Effector memory CD4-positive, alpha-beta T cell (primary cell): Measurements from ENCODE around the gene PSMA7.
"Not testable (repeated sequence)": the region's sequence is repeated elsewhere in the genome, so short reads cannot be mapped to it uniquely, and the experiment has no call there.

ENCODE experiments used
- DNase-seq, 3 donors: peaks; one replicate each; pipeline ENCODE4 v3.0.0-alpha.2; 2020
- H3K27ac ChIP-seq: 2 replicates; pipeline ENCODE4 v1.7.0; 2013; ENCODE audit warnings: mild to moderate bottlenecking, low read length, moderate library complexity; ENCODE audit not compliant: insufficient read depth, poor library complexity, severe bottlenecking
- H3K27me3 ChIP-seq: replicated peaks from 2 replicates; pipeline ENCODE4 v1.7.0; 2013; ENCODE audit warnings: mild to moderate bottlenecking, low read length; ENCODE audit not compliant: insufficient read depth, control insufficient read depth, poor library complexity, severe bottlenecking
- H3K36me3 ChIP-seq: 2 replicates; pipeline ENCODE4 v1.7.0; 2013; ENCODE audit warnings: mild to moderate bottlenecking, low read length, moderate library complexity; ENCODE audit not compliant: control insufficient read depth, insufficient read depth
- H3K4me1 ChIP-seq: 2 replicates; pipeline ENCODE4 v1.7.0; 2013; ENCODE audit warnings: low read length, mild to moderate bottlenecking; ENCODE audit not compliant: control insufficient read depth, insufficient read depth, poor library complexity, severe bottlenecking
- H3K4me3 ChIP-seq: 2 replicates; pipeline ENCODE4 v1.7.0; 2013; ENCODE audit warnings: low read length, low read depth, mild to moderate bottlenecking; ENCODE audit not compliant: insufficient read depth, poor library complexity, severe bottlenecking
- H3K9me3 ChIP-seq: 2 replicates; pipeline ENCODE4 v1.7.0; 2013; ENCODE audit warnings: mild to moderate bottlenecking, low read length, moderate library complexity; ENCODE audit not compliant: control insufficient read depth

Gene PSMA7

GRCh38 chr20:62156254-62156556 is 13.0 kb upstream of the PSMA7 start:
- no peak for DNase-seq
- Histone ChIP-seq H3K4me3 (no peak overlapping the region), H3K36me3 (peaks cover 9% of the 10 kb centered on the region), H3K4me1 (peaks cover 7% of the 10 kb centered on the region), H3K27ac (no peak overlapping the region), H3K9me3 (no peaks in the 10 kb centered on the region), H3K27me3 (no peaks in the 10 kb centered on the region)

DNA sequence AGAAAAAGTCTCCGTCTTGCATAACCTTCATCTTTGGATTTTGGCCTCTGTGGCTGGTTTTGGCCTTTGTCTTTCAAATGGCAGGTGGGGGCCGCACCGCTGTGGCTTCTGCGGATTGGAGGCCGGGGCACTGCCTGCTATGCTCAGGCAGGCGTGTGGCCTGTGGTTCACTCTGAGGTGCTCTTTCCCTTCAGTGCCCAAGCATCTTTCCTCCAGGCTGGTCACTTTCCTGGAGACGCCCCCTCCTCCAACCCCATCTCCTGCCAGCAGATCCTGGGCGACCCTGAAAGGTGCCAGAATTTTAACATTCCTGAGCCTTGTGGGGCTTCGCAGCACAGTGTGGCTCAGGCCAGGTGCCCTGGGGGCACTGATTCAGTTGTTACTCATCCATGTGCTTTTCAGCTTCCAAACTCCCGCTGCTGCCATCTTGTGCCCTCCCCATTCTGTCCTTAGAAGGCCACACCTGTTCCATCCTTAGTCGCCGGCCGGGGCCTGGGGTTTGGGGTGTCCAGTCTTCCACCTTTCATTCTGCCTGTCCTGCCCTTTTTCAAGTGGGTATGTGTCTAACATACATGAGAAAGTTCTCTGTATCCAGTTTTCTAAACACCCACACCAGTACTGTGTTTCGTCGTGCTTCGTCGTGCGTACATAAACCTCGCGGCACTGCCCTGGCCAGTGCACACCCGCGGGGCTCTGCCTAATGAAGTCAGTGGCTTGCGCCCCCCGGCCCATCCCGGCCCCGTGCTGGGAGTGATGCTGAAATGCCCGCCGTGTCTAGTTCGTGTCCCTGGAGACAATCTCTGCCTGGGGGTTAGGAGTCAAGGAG is 12.4 kb upstream of the PSMA7 start:
- Histone ChIP-seq H3K36me3 (peaks cover 6% of the 10 kb centered on the region), H3K4me3 (no peak overlapping the region)

GRCh38 chr20:62151835-62152364 is 8.7 kb upstream of the PSMA7 start:
- peaks cover 4% of the 10 kb centered on the region for H3K4me1 ChIP-seq
- no peak overlapping the region for H3K27ac ChIP-seq
- no peaks in the 10 kb centered on the region for H3K9me3 ChIP-seq

More for the DNA sequence above, 12.4 kb upstream of the PSMA7 start:
- Histone ChIP-seq H3K27ac (no peak overlapping the region), H3K4me1 (peaks cover 7% of the 10 kb centered on the region), H3K27me3 (no peaks in the 10 kb centered on the region), H3K9me3 (no peaks in the 10 kb centered on the region)
- no peak for DNase-seq

DNA sequence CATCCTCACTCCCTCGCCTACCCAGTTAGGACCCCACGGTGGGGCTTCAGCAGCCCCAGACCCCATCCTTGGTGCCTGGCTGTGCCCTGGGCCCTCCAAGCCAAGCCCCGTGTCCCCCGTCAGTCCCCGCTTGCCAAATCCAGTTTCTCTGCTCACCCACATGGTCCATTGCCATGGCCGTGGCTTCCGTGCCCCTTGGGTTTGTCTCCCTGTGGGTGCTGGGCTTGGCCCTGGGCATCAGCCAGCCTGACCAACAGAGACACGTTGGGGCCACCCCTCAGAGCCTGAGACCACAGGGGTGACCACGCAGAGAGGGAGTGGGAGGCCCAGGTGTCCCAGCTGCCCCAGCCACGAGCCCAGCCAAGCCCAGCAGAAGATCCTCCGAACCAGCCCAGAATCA is 8.0 kb upstream of the PSMA7 start:
- Histone ChIP-seq H3K9me3 (no peaks in the 10 kb centered on the region), H3K27me3 (no peaks in the 10 kb centered on the region), H3K4me3 (no peak overlapping the region), H3K36me3 (peaks cover 6% of the 10 kb centered on the region), H3K4me1 (no peaks in the 10 kb centered on the region), H3K27ac (no peak overlapping the region)
- DNase-seq, result no peak

More at GRCh38 chr20:62151835-62152364, 8.7 kb upstream of the PSMA7 start:
- Histone ChIP-seq H3K4me3 (no peak overlapping the region), H3K36me3 (peaks cover 6% of the 10 kb centered on the region), H3K27me3 (no peaks in the 10 kb centered on the region)
- no peak for DNase-seq

- no peaks in the 10 kb centered on the region for H3K4me1 ChIP-seq
- no peaks in the 10 kb centered on the region for H3K9me3 ChIP-seq
- no peaks in the 10 kb centered on the region for H3K27me3 ChIP-seq
- DNase-seq, result no peak
- no peak overlapping the region for H3K27ac ChIP-seq
- H3K4me3 ChIP-seq, result no peak overlapping the region
- peaks cover 6% of the 10 kb centered on the region for H3K36me3 ChIP-seq
These were observed 7.0 kb upstream of the PSMA7 start for GRCh38 chr20:62150310-62150575.

DNA sequence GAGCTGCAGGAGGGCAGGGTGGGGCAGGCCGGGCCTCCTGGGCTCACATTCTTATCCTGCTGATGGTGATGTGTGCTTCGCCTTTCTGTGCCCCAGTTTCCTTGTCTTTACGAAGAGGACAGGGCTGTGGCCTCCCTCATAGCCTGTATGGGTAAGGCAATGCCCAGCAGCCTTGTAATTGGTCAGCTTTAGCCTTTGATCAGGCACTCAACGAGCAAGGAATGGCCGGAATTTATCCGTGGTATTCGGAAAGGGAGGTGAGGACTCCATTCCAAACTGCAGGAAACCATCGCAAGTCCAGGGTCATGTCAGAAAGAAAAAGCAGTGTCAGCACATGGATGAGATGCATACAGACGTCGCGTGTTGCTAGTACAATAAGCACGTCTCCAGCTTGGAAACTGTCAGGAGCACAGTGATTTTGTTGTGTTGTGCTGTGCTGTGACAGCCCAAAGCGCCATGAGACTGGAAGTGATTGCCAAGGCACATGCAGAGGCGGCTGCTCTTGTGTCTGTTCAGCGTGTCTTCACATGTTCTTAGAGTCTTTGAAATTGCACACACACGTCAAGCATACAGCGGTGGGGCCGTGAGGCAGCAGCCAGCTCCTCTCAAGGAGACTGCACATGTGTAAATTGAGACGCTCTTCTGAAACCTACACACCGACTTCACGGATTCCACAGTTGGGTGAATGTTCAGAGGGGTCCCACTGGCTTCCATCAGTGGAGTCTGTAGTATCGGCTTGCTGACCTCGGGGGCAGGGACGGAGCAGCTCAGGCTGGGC is 6.5 kb upstream of the PSMA7 start:
- Histone ChIP-seq H3K27ac (no peak overlapping the region), H3K9me3 (no peaks in the 10 kb centered on the region), H3K36me3 (peaks cover 4% of the 10 kb centered on the region), H3K4me3 (no peak overlapping the region), H3K27me3 (no peaks in the 10 kb centered on the region), H3K4me1 (peaks cover 1% of the 10 kb centered on the region)
- no peak for DNase-seq

DNA sequence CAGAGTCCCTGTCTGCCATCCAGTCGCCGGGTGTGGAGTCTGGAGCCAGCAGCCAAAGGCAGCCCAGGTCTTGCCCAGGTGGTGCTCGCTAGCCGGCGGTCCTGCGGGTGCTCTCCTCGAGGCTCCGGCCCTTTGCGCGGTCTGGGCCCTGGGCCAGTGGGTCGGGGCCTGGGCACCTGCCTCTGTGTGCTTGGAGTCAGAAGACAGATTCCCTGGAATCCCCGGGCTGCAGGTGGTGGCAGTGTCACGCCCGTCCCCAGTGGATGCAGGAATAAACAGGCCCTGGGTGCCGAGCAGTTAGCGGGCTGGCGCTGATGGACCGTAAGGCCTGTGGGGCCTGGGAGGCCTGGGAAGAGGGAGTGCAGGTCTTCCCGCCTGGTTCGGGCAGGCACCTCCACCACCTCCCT is 5.7 kb upstream of the PSMA7 start:
- DNase-seq, result no peak
- no peaks in the 10 kb centered on the region for H3K27me3 ChIP-seq
- no peak overlapping the region for H3K27ac ChIP-seq
- no peaks in the 10 kb centered on the region for H3K9me3 ChIP-seq
- H3K4me1 ChIP-seq, result peaks cover 3% of the 10 kb centered on the region
- no peak overlapping the region for H3K4me3 ChIP-seq
- no peaks in the 10 kb centered on the region for H3K36me3 ChIP-seq

DNA sequence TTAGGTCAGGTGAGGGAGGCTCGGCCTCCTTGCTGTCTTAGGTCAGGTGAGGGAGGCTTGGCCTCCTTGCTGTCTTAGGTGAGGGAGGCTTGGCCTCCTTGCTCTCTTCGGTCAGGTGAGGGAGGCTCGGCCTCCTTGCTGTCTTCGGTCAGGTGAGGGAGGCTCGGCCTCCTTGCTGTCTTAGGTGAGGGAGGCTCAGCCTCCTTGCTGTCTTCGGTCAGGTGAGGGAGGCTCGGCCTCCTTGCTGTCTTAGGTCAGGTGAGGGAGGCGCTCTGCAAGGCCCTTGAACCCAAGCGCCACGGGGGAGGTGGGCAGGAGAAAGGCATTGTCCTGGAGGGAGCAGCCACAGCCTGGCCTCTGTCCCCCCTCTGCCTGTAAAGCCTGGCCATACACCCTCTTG is 5.2 kb upstream of the PSMA7 start:
- not testable (repeated sequence) for H3K9me3 ChIP-seq, H3K4me3 ChIP-seq, H3K4me1 ChIP-seq, H3K27me3 ChIP-seq, H3K36me3 ChIP-seq, H3K27ac ChIP-seq, DNase-seq

- Histone ChIP-seq H3K36me3 (no peaks in the 10 kb centered on the region), H3K27ac (no peak overlapping the region), H3K4me3 (no peak overlapping the region), H3K27me3 (no peaks in the 10 kb centered on the region), H3K9me3 (no peaks in the 10 kb centered on the region), H3K4me1 (peaks cover 3% of the 10 kb centered on the region)
- no peak for DNase-seq
These were observed 4.3 kb upstream of the PSMA7 start for GRCh38 chr20:62147528-62147927.

GRCh38 chr20:62147125-62147524 is 3.9 kb upstream of the PSMA7 start:
- Histone ChIP-seq H3K27ac (no peak overlapping the region), H3K4me1 (peaks cover 4% of the 10 kb centered on the region), H3K9me3 (no peaks in the 10 kb centered on the region), H3K4me3 (no peak overlapping the region), H3K27me3 (no peaks in the 10 kb centered on the region), H3K36me3 (no peaks in the 10 kb centered on the region)
- no peak for DNase-seq
